OCI-LY7 (cell line): Measurements from ENCODE around the gene TRIO.

Experiments
- CTCF ChIP-seq: fragments of 200-600 bp; sonication (generic); conservative IDR thresholded peaks from 2 replicates; pipeline ENCODE4 v1.5.1; 2014; ENCODE audit warnings: mild to moderate bottlenecking, antibody characterized with exemption, low read length, moderate library complexity, mixed read lengths
- EZH2phosphoT487 ChIP-seq: fragments of 200-600 bp; sonication (generic); IDR thresholded peaks from 2 replicates; pipeline ENCODE4 v1.6.1; 2018; ENCODE audit warnings: low read depth, borderline replicate concordance, mild to moderate bottlenecking, mixed run types, antibody characterized with exemption, low read length, moderate library complexity, mixed read lengths

- TF ChIP-seq CTCF: no peak
- no peak for TF ChIP-seq EZH2phosphoT487
Measured at GRCh38 chr5:14215901-14216300, 72.8 kb downstream of the TRIO start.
